ENCODE measurements around the gene TAF3. TPM values are rescaled to one million over a fixed set of nuclear protein-coding genes. Genes with fewer than 3 reads are reported as not detected.

TAF3 gene
- total and polyA plus RNA-seq, 4 donors: 3.4 to 7.0 (median 5.0) TPM

DNA sequence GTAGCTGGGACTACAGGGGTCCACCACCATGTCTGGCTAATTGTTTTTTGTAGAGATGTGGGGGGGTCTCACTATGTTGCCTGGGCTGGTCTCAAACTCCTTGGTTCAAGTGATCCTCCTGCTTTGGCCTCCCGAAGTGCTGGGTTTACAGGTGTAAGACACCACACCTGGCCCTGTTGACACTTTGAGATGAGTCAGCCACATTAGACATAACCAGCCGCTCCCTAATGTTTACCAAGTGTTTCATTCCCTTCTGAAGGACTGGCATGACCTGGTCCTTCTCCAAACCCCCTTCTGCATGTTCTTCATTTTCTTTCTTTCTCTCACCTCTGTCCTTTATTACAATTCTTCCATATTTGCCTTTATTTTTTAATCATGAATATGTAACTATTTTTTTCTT is 67.8 kb downstream of the TAF3 start:
- 86 to 91% methylated on average over 2 of the region's 2 CpGs for WGBS, 2 donors
- H3K9ac ChIP-seq (ENCODE audit: insufficient read depth in 1 of 2, low read length in 2 of 2): no peak overlapping the region
- TF ChIP-seq, protein P1, sequence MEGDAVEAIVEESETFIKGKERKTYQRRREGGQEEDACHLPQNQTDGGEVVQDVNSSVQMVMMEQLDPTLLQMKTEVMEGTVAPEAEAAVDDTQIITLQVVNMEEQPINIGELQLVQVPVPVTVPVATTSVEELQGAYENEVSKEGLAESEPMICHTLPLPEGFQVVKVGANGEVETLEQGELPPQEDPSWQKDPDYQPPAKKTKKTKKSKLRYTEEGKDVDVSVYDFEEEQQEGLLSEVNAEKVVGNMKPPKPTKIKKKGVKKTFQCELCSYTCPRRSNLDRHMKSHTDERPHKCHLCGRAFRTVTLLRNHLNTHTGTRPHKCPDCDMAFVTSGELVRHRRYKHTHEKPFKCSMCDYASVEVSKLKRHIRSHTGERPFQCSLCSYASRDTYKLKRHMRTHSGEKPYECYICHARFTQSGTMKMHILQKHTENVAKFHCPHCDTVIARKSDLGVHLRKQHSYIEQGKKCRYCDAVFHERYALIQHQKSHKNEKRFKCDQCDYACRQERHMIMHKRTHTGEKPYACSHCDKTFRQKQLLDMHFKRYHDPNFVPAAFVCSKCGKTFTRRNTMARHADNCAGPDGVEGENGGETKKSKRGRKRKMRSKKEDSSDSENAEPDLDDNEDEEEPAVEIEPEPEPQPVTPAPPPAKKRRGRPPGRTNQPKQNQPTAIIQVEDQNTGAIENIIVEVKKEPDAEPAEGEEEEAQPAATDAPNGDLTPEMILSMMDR (IDR thresholded peaks at IDR 0.05; ENCODE audit: control extremely low read depth, extremely low read depth): no peak
- H3K9me3 ChIP-seq (ENCODE audit: control insufficient read depth in 4 of 4, insufficient read depth in 3 of 4, low read length in 3 of 4): no peaks in the 10 kb centered on the region
- ATAC-seq (ENCODE audit: insufficient read depth, low FRiP score) (no peak), DNase-seq (no peak)
- H3K27ac ChIP-seq (ENCODE audit: low read depth in 1 of 2, low read length in 1 of 2): no peak overlapping the region
- H3K27me3 ChIP-seq (ENCODE audit: control insufficient read depth in 3 of 3, insufficient read depth in 3 of 3, low read length in 2 of 3): no peaks in the 10 kb centered on the region
- peaks cover 0 to 7% (median 0%) of the 10 kb centered on the region in 5 donors for H3K4me1 ChIP-seq (ENCODE audit: control insufficient read depth in 5 of 5, insufficient read depth in 5 of 5, low read length in 5 of 5)
- no peak overlapping the region for H3K4me3 ChIP-seq
- H3K36me3 ChIP-seq (ENCODE audit: control insufficient read depth in 4 of 4, insufficient read depth in 4 of 4, low read length in 4 of 4): no peaks in the 10 kb centered on the region

DNA sequence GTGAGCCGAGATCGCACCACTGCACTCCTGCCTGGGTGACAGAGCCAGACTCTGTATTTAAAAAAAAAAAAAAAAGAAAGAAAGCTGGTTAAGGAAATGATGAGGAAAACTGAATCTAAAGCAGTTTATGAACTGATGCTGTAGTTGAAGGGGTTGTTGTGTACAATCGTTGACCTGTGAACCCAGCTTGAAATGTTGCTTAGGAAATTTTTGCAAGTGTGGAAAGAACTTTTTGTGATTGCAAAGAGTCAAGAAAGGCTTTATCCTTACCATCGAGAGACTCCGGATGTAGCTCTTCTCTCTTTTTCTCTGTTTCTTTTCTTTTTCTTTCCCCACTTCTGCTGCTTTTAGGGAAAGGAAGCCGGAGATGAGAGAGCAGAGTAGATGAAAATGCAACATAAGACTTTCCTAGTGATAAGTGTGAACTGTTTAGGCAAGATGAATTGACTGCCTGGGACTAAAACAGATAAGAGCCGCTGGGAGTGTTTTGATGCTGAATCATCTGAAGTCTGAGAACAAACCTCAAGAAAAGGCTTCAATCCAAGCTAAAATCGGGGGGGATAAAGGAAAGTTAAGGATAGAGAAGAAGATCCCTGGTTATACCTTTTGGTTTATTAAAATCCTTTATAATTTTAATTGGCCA is 69.0 kb downstream of the TAF3 start:
- Histone ChIP-seq H3K9me3 (ENCODE audit: control insufficient read depth in 4 of 4, insufficient read depth in 3 of 4, low read length in 3 of 4) (no peaks in the 10 kb centered on the region), H3K27me3 (ENCODE audit: control insufficient read depth in 3 of 3, insufficient read depth in 3 of 3, low read length in 2 of 3) (no peaks in the 10 kb centered on the region), H3K9ac (ENCODE audit: insufficient read depth in 1 of 2, low read length in 2 of 2) (no peak overlapping the region), H3K4me1 (ENCODE audit: control insufficient read depth in 5 of 5, insufficient read depth in 5 of 5, low read length in 5 of 5) (peaks cover 0 to 7% (median 0%) of the 10 kb centered on the region in 5 donors), H3K27ac (ENCODE audit: low read depth in 1 of 2, low read length in 1 of 2) (no peak overlapping the region), H3K36me3 (ENCODE audit: control insufficient read depth in 4 of 4, insufficient read depth in 4 of 4, low read length in 4 of 4) (no peaks in the 10 kb centered on the region), H3K4me3 (no peak overlapping the region)
- ATAC-seq (ENCODE audit: insufficient read depth, low FRiP score) (no peak), DNase-seq (peak in 2 of 3 donors; percentile 23 to 51)
- TF ChIP-seq, protein P1 (IDR thresholded peaks at IDR 0.05; ENCODE audit: control extremely low read depth, extremely low read depth): no peak
- WGBS, 2 donors: 73 to 86% methylated on average over 8 of the region's 8 CpGs

DNA sequence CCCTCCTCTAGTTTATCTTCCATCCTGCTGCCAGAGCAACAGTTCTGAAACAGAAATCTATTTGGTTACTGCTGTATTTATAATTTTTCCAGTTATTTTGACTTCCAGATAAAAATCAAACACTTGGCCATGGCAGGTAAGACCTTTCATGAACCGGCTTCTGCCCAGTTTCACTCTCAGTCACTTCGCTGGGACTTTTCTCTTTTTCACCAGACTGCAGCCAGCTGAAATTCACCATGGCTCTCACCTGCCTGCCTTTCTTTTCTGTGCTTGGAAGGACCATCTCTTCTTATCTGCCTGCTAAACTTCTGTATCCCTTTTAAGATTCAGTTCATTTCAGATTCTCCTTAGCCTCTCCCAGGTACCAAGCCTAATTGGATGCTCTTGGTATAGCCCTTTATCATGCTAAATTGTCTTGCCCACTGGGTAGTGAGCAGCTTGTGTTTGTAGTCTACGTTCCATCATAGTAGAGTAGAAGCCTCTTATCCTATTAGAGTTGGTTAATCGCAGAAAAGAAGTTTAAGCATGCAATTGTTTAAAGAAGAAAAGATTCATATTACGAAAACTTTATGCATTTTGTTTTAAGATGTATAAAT is 71.7 kb downstream of the TAF3 start:
- H3K36me3 ChIP-seq (ENCODE audit: control insufficient read depth in 4 of 4, insufficient read depth in 4 of 4, low read length in 4 of 4): no peaks in the 10 kb centered on the region
- TF ChIP-seq, protein P1 (IDR thresholded peaks at IDR 0.05; ENCODE audit: control extremely low read depth, extremely low read depth): no peak
- 88 to 96% methylated on average over 5 of the region's 5 CpGs for WGBS, 2 donors

More for the DNA sequence above, 71.7 kb downstream of the TAF3 start:
- Histone ChIP-seq H3K9me3 (ENCODE audit: control insufficient read depth in 4 of 4, insufficient read depth in 3 of 4, low read length in 3 of 4) (no peaks in the 10 kb centered on the region), H3K4me1 (ENCODE audit: control insufficient read depth in 5 of 5, insufficient read depth in 5 of 5, low read length in 5 of 5) (peaks cover 0 to 7% (median 0%) of the 10 kb centered on the region in 5 donors), H3K27me3 (ENCODE audit: control insufficient read depth in 3 of 3, insufficient read depth in 3 of 3, low read length in 2 of 3) (no peaks in the 10 kb centered on the region), H3K4me3 (no peak overlapping the region), H3K27ac (ENCODE audit: low read depth in 1 of 2, low read length in 1 of 2) (no peak overlapping the region), H3K9ac (ENCODE audit: insufficient read depth in 1 of 2, low read length in 2 of 2) (no peak overlapping the region)
- DNase-seq (no peak), ATAC-seq (ENCODE audit: insufficient read depth, low FRiP score) (no peak)
